Neural cell (in vitro differentiated cells): Measurements from ENCODE around the gene ING5. TPM values are rescaled to one million over a fixed set of nuclear protein-coding genes. Genes with fewer than 3 reads are reported as not detected.
"Not testable (repeated sequence)": the region's sequence is repeated elsewhere in the genome, so short reads cannot be mapped to it uniquely, and the experiment has no call there.

Source experiments
- H2AFZ ChIP-seq: fragments of 200-600, 300-800 bp; sonication (generic), shearing (Covaris generic); 2 replicates; pipeline ENCODE4 v1.6.0; 2014; ENCODE audit warnings: low read depth, mild to moderate bottlenecking, antibody characterized with exemption, low read length, moderate library complexity
- H3F3A ChIP-seq: fragments of 200-600 bp; shearing (Covaris generic); 2 replicates; pipeline ENCODE4 v1.6.1; 2016; ENCODE audit warnings: mild to moderate bottlenecking, moderate library complexity, mixed read lengths, antibody characterized with exemption, low read length; ENCODE audit not compliant: insufficient read depth, poor library complexity, severe bottlenecking
- H3K27ac ChIP-seq: fragments of 200-600, 300-800 bp; sonication (generic), shearing (Covaris generic); 2 replicates; pipeline ENCODE4 v1.5.1; 2014; ENCODE audit warnings: mild to moderate bottlenecking, low read length, moderate library complexity
- H3K27me3 ChIP-seq: fragments of 300-800, 200-600 bp; sonication (generic), shearing (Covaris generic); 2 replicates; pipeline ENCODE4 v1.6.0; 2014; ENCODE audit warnings: mild to moderate bottlenecking, low read depth, low read length, moderate library complexity; ENCODE audit not compliant: insufficient read depth
- H3K36me3 ChIP-seq: fragments of 300-800, 200-600 bp; sonication (generic), shearing (Covaris generic); 2 replicates; pipeline ENCODE4 v1.5.1; 2014; ENCODE audit warnings: mild to moderate bottlenecking, antibody characterized with exemption, low read length, moderate library complexity; ENCODE audit not compliant: insufficient read depth
- H3K4me2 ChIP-seq: fragments of 300-800, 200-600 bp; sonication (generic), shearing (Covaris generic); 2 replicates; pipeline ENCODE4 v1.6.0; 2014; ENCODE audit warnings: mild to moderate bottlenecking, low read length
- H3K4me3 ChIP-seq: fragments of 300-800, 200-600 bp; sonication (generic), shearing (Covaris generic); 2 replicates; pipeline ENCODE4 v1.5.1; 2014; ENCODE audit warnings: mild to moderate bottlenecking, low read length, moderate library complexity
- H3K79me2 ChIP-seq: fragments of 200-600 bp; shearing (Covaris generic); replicated peaks from 2 replicates; pipeline ENCODE4 v1.6.0; 2014; ENCODE audit warnings: mild to moderate bottlenecking, low read length, moderate library complexity; ENCODE audit not compliant: insufficient read depth
- H3K9ac ChIP-seq: fragments of 300-800, 200-600 bp; sonication (generic), shearing (Covaris generic); 2 replicates; pipeline ENCODE4 v1.6.1; 2016; ENCODE audit warnings: mild to moderate bottlenecking, low read length, mixed read lengths
- H3K9me2 ChIP-seq: fragments of 200-600 bp; shearing (Covaris generic); 2 replicates; pipeline ENCODE4 v1.6.1; 2016; ENCODE audit warnings: mild to moderate bottlenecking, low read length, mixed read lengths; ENCODE audit not compliant: insufficient read depth
- H3K9me3 ChIP-seq: fragments of 200-600, 300-800 bp; sonication (generic), shearing (Covaris generic); 2 replicates; pipeline ENCODE4 v1.6.1; 2016; ENCODE audit warnings: mild to moderate bottlenecking, mixed run types, low read length, moderate library complexity, mixed read lengths
- H4K20me1 ChIP-seq: fragments of 200-600 bp; shearing (Covaris generic); 2 replicates; pipeline ENCODE4 v1.6.1; 2016; ENCODE audit warnings: mild to moderate bottlenecking, mixed run types; ENCODE audit not compliant: insufficient read depth
- CTCF ChIP-seq: fragments of 450-650 bp; IDR thresholded peaks from 2 replicates; pipeline ENCODE4 v1.5.1; 2014; ENCODE audit warnings: antibody characterized with exemption, mild to moderate bottlenecking, moderate library complexity; ENCODE audit not compliant: poor library complexity, severe bottlenecking
- EP300 ChIP-seq: fragments of 450-650 bp; conservative IDR thresholded peaks from 2 replicates; pipeline ENCODE4 v1.6.1; 2014; ENCODE audit warnings: antibody characterized with exemption, mild to moderate bottlenecking, moderate library complexity; ENCODE audit not compliant: poor library complexity, severe bottlenecking
- EZH2 ChIP-seq: fragments of 200-600, 300-800 bp; shearing (Covaris generic), sonication (generic); IDR thresholded peaks from 2 replicates; pipeline ENCODE4 v1.6.1; 2014; ENCODE audit warnings: antibody characterized with exemption, low read length, borderline replicate concordance, mild to moderate bottlenecking; ENCODE audit not compliant: insufficient read depth, poor library complexity, severe bottlenecking
- MXI1 ChIP-seq: fragments of 450-650 bp; conservative IDR thresholded peaks from 2 replicates; pipeline ENCODE4 v1.6.1; 2014; ENCODE audit warnings: antibody characterized with exemption, mild to moderate bottlenecking; ENCODE audit not compliant: poor library complexity, severe bottlenecking
- POLR2AphosphoS5 ChIP-seq: IDR thresholded peaks from 2 replicates; pipeline ENCODE4 v1.6.1; 2012
- RAD21 ChIP-seq: fragments of 450-650 bp; conservative IDR thresholded peaks from 2 replicates; pipeline ENCODE4 v1.6.1; 2014; ENCODE audit warnings: antibody characterized with exemption, mild to moderate bottlenecking, moderate library complexity
- REST ChIP-seq: IDR thresholded peaks from 2 replicates; pipeline ENCODE4 v1.6.1; 2012; ENCODE audit warnings: borderline replicate concordance
- SMC3 ChIP-seq: fragments of 450-650 bp; conservative IDR thresholded peaks from 2 replicates; pipeline ENCODE4 v1.6.1; 2014; ENCODE audit warnings: antibody characterized with exemption, mild to moderate bottlenecking, moderate library complexity; ENCODE audit not compliant: poor library complexity
- TAF1 ChIP-seq: IDR thresholded peaks from 2 replicates; pipeline ENCODE4 v1.6.1; 2012; ENCODE audit warnings: low read depth
- polyA plus RNA-seq: library from polyadenylated mRNA; depleted of rRNA; stranded (reverse); fragments of >200 nt; gene quantifications from 2 replicates; pipeline ENCODE4 v1.2.3, GENCODE V29; 2014

The ING5 gene
- polyA plus RNA-seq, 1 donor from 2014 or later, result 22.8 TPM

GRCh38 chr2:241755777-241756176 lies 53.9 kb downstream of the ING5 start:
- Histone ChIP-seq H3K27ac (no peak overlapping the region), H3K27me3 (no peaks in the 10 kb centered on the region), H3K4me3 (no peak overlapping the region), H3F3A (no peaks in the 10 kb centered on the region), H2AFZ (no peak overlapping the region), H3K79me2 (no peaks in the 10 kb centered on the region), H3K9ac (no peak overlapping the region), H3K9me3 (peaks cover 5% of the 10 kb centered on the region), H3K36me3 (peaks cover 7% of the 10 kb centered on the region), H4K20me1 (no peaks in the 10 kb centered on the region), H3K9me2 (no peaks in the 10 kb centered on the region), H3K4me2 (no peak overlapping the region)
- TF ChIP-seq EZH2, result no peak
- no peak for TF ChIP-seq POLR2AphosphoS5
- no peak for TF ChIP-seq EP300
- no peak for TF ChIP-seq MXI1
- no peak for TF ChIP-seq REST
- no peak for TF ChIP-seq CTCF
- no peak for TF ChIP-seq TAF1
- no peak for TF ChIP-seq SMC3
- TF ChIP-seq RAD21, result no peak

GRCh38 chr2:241759067-241759807 lies 57.4 kb downstream of the ING5 start:
- Histone ChIP-seq H3K4me2 (no peak overlapping the region), H4K20me1 (no peaks in the 10 kb centered on the region), H3K9ac (no peak overlapping the region), H3K4me3 (no peak overlapping the region), H3K79me2 (no peaks in the 10 kb centered on the region), H3K27ac (no peak overlapping the region), H3K9me2 (no peaks in the 10 kb centered on the region), H2AFZ (no peak overlapping the region), H3K36me3 (peaks cover 7% of the 10 kb centered on the region), H3K27me3 (no peaks in the 10 kb centered on the region), H3K9me3 (peaks cover 5% of the 10 kb centered on the region), H3F3A (no peaks in the 10 kb centered on the region)
- TF ChIP-seq REST, result no peak
- no peak for TF ChIP-seq POLR2AphosphoS5
- TF ChIP-seq EZH2, result no peak
- no peak for TF ChIP-seq MXI1
- no peak for TF ChIP-seq TAF1
- TF ChIP-seq EP300, result no peak
- TF ChIP-seq SMC3, result no peak
- TF ChIP-seq CTCF, result no peak

DNA sequence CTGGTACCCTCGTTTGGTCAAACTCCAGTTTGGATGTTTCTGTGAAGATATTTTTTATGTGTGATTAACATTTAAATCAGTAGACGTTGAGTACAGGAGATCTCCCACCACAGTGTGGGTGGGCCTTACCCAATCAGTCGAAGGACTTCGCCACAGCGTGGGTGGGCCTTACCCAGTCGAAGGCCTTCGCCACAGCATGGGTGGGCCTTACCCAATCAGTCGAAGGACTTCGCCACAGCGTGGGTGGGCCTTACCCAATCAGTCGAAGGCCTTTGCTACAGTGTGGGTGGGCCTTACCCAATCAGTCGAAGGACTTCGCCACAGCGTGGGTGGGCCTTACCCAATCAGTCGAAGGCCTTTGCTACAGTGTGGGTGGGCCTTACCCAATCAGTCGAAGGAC lies 58.1 kb downstream of the ING5 start:
- H3K9me3 ChIP-seq, H3K36me3 ChIP-seq, H3K27ac ChIP-seq, H3K27me3 ChIP-seq, H3F3A ChIP-seq, H4K20me1 ChIP-seq, H2AFZ ChIP-seq, H3K9ac ChIP-seq, H3K4me3 ChIP-seq, H3K9me2 ChIP-seq, H3K4me2 ChIP-seq, H3K79me2 ChIP-seq: not testable (repeated sequence)
